Mucosa of stomach (tissue), 1 donor: ENCODE data around the gene IL1RL2.

Source experiments
- H3K27me3 ChIP-seq: one replicate; pipeline ENCODE4 v1.7.0; 2013; ENCODE audit warnings: mild to moderate bottlenecking, low read length; ENCODE audit not compliant: control insufficient read depth, insufficient read depth
- H3K36me3 ChIP-seq: one replicate; pipeline ENCODE4 v1.7.0; 2013; ENCODE audit warnings: low read length; ENCODE audit not compliant: control insufficient read depth, insufficient read depth
- H3K4me1 ChIP-seq: one replicate; pipeline ENCODE4 v1.7.0; 2013; ENCODE audit warnings: mild to moderate bottlenecking, low read length; ENCODE audit not compliant: control insufficient read depth, insufficient read depth
- H3K4me3 ChIP-seq: one replicate; pipeline ENCODE4 v1.7.0; 2013; ENCODE audit warnings: low read length
- H3K9ac ChIP-seq: one replicate; pipeline ENCODE4 v1.7.0; 2013; ENCODE audit warnings: mild to moderate bottlenecking, low read length, moderate library complexity
- H3K9me3 ChIP-seq: one replicate; pipeline ENCODE4 v1.7.0; 2013; ENCODE audit warnings: mild to moderate bottlenecking, low read length, moderate library complexity; ENCODE audit not compliant: control insufficient read depth
- donor health status: Pancreatic carcinoma.

The IL1RL2 gene

GRCh38 chr2:102171946-102172345 is 14.9 kb upstream of the IL1RL2 start:
- H3K36me3 ChIP-seq: no peaks in the 10 kb centered on the region
- no peaks in the 10 kb centered on the region for H3K27me3 ChIP-seq
- no peaks in the 10 kb centered on the region for H3K9me3 ChIP-seq
- no peak overlapping the region for H3K4me3 ChIP-seq
- no peak overlapping the region for H3K9ac ChIP-seq
- H3K4me1 ChIP-seq: no peaks in the 10 kb centered on the region

- H3K27me3 ChIP-seq: no peaks in the 10 kb centered on the region
- no peak overlapping the region for H3K4me3 ChIP-seq
- H3K36me3 ChIP-seq: no peaks in the 10 kb centered on the region
- no peaks in the 10 kb centered on the region for H3K4me1 ChIP-seq
- no peaks in the 10 kb centered on the region for H3K9me3 ChIP-seq
- no peak overlapping the region for H3K9ac ChIP-seq
Observed at GRCh38 chr2:102172745-102173144, 14.1 kb upstream of the IL1RL2 start.

GRCh38 chr2:102176172-102176571 is 10.7 kb upstream of the IL1RL2 start:
- Histone ChIP-seq H3K9me3 (no peaks in the 10 kb centered on the region), H3K27me3 (no peaks in the 10 kb centered on the region), H3K36me3 (no peaks in the 10 kb centered on the region), H3K9ac (no peak overlapping the region), H3K4me3 (no peak overlapping the region), H3K4me1 (no peaks in the 10 kb centered on the region)

- H3K4me3 ChIP-seq: no peak overlapping the region
- no peaks in the 10 kb centered on the region for H3K36me3 ChIP-seq
Observed at GRCh38 chr2:102177814-102178478, 8.9 kb upstream of the IL1RL2 start.

GRCh38 chr2:102179061-102179460 is 7.8 kb upstream of the IL1RL2 start:
- H3K4me3 ChIP-seq: no peak overlapping the region
- H3K4me1 ChIP-seq: peaks cover 4% of the 10 kb centered on the region
- H3K27me3 ChIP-seq: no peaks in the 10 kb centered on the region
- H3K9me3 ChIP-seq: no peaks in the 10 kb centered on the region
- no peaks in the 10 kb centered on the region for H3K36me3 ChIP-seq
- H3K9ac ChIP-seq: no peak overlapping the region

More at GRCh38 chr2:102177814-102178478, 8.9 kb upstream of the IL1RL2 start:
- no peaks in the 10 kb centered on the region for H3K27me3 ChIP-seq
- no peak overlapping the region for H3K9ac ChIP-seq
- H3K9me3 ChIP-seq: no peaks in the 10 kb centered on the region
- H3K4me1 ChIP-seq: peaks cover 4% of the 10 kb centered on the region

GRCh38 chr2:102179788-102180686 is 6.8 kb upstream of the IL1RL2 start:
- no peaks in the 10 kb centered on the region for H3K9me3 ChIP-seq
- H3K27me3 ChIP-seq: no peaks in the 10 kb centered on the region
- peaks cover 4% of the 10 kb centered on the region for H3K4me1 ChIP-seq
- H3K4me3 ChIP-seq: no peak overlapping the region
- H3K36me3 ChIP-seq: no peaks in the 10 kb centered on the region
- H3K9ac ChIP-seq: no peak overlapping the region

GRCh38 chr2:102180687-102180999 is 6.2 kb upstream of the IL1RL2 start:
- H3K36me3 ChIP-seq: no peaks in the 10 kb centered on the region
- H3K9me3 ChIP-seq: no peaks in the 10 kb centered on the region
- no peak overlapping the region for H3K4me3 ChIP-seq
- H3K9ac ChIP-seq: no peak overlapping the region
- H3K4me1 ChIP-seq: peaks cover 4% of the 10 kb centered on the region
- H3K27me3 ChIP-seq: no peaks in the 10 kb centered on the region

GRCh38 chr2:102181376-102181775 is 5.4 kb upstream of the IL1RL2 start:
- no peak overlapping the region for H3K4me3 ChIP-seq

GRCh38 chr2:102181919-102182635 is 4.7 kb upstream of the IL1RL2 start:
- Histone ChIP-seq H3K36me3 (no peaks in the 10 kb centered on the region), H3K9ac (no peak overlapping the region), H3K4me3 (no peak overlapping the region), H3K4me1 (peaks cover 10% of the 10 kb centered on the region), H3K9me3 (no peaks in the 10 kb centered on the region), H3K27me3 (no peaks in the 10 kb centered on the region)

More at GRCh38 chr2:102181376-102181775, 5.4 kb upstream of the IL1RL2 start:
- H3K27me3 ChIP-seq: no peaks in the 10 kb centered on the region
- no peak overlapping the region for H3K9ac ChIP-seq
- no peaks in the 10 kb centered on the region for H3K9me3 ChIP-seq
- H3K4me1 ChIP-seq: peaks cover 4% of the 10 kb centered on the region
- no peaks in the 10 kb centered on the region for H3K36me3 ChIP-seq

- no peak overlapping the region for H3K9ac ChIP-seq
- H3K4me1 ChIP-seq: peaks cover 12% of the 10 kb centered on the region
- H3K27me3 ChIP-seq: no peaks in the 10 kb centered on the region
- H3K9me3 ChIP-seq: no peaks in the 10 kb centered on the region
- H3K36me3 ChIP-seq: no peaks in the 10 kb centered on the region
- no peak overlapping the region for H3K4me3 ChIP-seq
Observed at GRCh38 chr2:102184018-102184417, 2.8 kb upstream of the IL1RL2 start.

- Histone ChIP-seq H3K9me3 (no peaks in the 10 kb centered on the region), H3K4me1 (peaks cover 12% of the 10 kb centered on the region)
Observed at GRCh38 chr2:102184568-102184967, 2.3 kb upstream of the IL1RL2 start.

GRCh38 chr2:102185347-102185746 is 1.5 kb upstream of the IL1RL2 start:
- Histone ChIP-seq H3K9ac (no peak overlapping the region), H3K9me3 (no peaks in the 10 kb centered on the region), H3K4me3 (no peak overlapping the region), H3K36me3 (no peaks in the 10 kb centered on the region), H3K27me3 (no peaks in the 10 kb centered on the region), H3K4me1 (peaks cover 14% of the 10 kb centered on the region)

More at GRCh38 chr2:102184568-102184967, 2.3 kb upstream of the IL1RL2 start:
- no peaks in the 10 kb centered on the region for H3K27me3 ChIP-seq
- no peak overlapping the region for H3K9ac ChIP-seq
- no peak overlapping the region for H3K4me3 ChIP-seq
- H3K36me3 ChIP-seq: no peaks in the 10 kb centered on the region
